ENCODE measurements around the gene CTTNBP2NL. TPM values are rescaled to one million over a fixed set of nuclear protein-coding genes. Genes with fewer than 3 reads are reported as not detected.

CTTNBP2NL gene
- total and polyA plus RNA-seq, 2 experiments from 2014 or later, result 18.5 to 31.0 TPM

DNA sequence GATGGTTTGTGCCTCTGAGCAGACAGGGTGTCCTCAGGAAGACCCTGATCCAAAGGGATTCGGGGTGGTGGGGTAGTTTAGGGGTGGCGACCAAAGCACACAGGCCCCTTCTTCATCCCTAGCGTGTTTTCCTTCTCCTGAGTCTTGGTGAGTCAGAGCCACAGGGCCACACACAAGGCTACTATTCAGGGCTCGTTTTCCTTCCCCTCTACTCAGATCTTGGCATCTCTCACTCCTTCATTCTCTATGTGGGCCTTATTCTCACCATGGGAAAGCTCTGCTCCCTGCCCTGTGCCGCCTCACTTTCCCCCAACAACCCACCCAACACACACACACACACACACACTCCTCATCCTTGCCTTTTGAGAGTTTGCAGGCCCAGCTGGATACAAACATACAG lies 69.1 kb downstream of the CTTNBP2NL start:
- Mint-ChIP-seq H3K4me1 (peaks cover 40% of the 10 kb centered on the region), H3K9me3 (no peaks in the 10 kb centered on the region; the same call in 2 of the 3 replicates), H3K4me3 (no peak overlapping the region), H3K27me3 (ENCODE audit: insufficient read depth, low read depth, poor library complexity) (peaks cover 15% of the 10 kb centered on the region), H3K36me3 (ENCODE audit: low read depth) (no peaks in the 10 kb centered on the region), H3K27ac (no peak overlapping the region)
- H4K20me1 ChIP-seq (replicated peaks; ENCODE audit: insufficient read depth), result no peaks in the 10 kb centered on the region; the same call in 1 of the 2 replicates
- H3K79me2 ChIP-seq (replicated peaks; ENCODE audit: insufficient read depth), result no peaks in the 10 kb centered on the region
- H3K27me3 ChIP-seq (ENCODE audit: insufficient read depth), result peaks cover 18% of the 10 kb centered on the region
- H3F3A ChIP-seq (replicated peaks; ENCODE audit: low read depth), result no peaks in the 10 kb centered on the region; the same call in 1 of the 2 replicates
- peaks cover 30% of the 10 kb centered on the region for H3K4me1 ChIP-seq (ENCODE audit: insufficient read depth)
- DNase-seq (ENCODE audit: low spot score) (no peak), ATAC-seq (no peak)
- H3K4me2 ChIP-seq, result no peak overlapping the region
- no peak overlapping the region; the same call in 1 of the 2 replicates for H2AFZ ChIP-seq
- H3K36me3 ChIP-seq (ENCODE audit: insufficient read depth), result no peaks in the 10 kb centered on the region
- TF ChIP-seq STAT1 (IDR thresholded peaks at IDR 0.05; ENCODE audit: unreplicated experiment), result no peak
- TF ChIP-seq EZH2 (IDR thresholded peaks at IDR 0.05; ENCODE audit: low read depth, unreplicated experiment), result no peak
- TF ChIP-seq, protein P1, sequence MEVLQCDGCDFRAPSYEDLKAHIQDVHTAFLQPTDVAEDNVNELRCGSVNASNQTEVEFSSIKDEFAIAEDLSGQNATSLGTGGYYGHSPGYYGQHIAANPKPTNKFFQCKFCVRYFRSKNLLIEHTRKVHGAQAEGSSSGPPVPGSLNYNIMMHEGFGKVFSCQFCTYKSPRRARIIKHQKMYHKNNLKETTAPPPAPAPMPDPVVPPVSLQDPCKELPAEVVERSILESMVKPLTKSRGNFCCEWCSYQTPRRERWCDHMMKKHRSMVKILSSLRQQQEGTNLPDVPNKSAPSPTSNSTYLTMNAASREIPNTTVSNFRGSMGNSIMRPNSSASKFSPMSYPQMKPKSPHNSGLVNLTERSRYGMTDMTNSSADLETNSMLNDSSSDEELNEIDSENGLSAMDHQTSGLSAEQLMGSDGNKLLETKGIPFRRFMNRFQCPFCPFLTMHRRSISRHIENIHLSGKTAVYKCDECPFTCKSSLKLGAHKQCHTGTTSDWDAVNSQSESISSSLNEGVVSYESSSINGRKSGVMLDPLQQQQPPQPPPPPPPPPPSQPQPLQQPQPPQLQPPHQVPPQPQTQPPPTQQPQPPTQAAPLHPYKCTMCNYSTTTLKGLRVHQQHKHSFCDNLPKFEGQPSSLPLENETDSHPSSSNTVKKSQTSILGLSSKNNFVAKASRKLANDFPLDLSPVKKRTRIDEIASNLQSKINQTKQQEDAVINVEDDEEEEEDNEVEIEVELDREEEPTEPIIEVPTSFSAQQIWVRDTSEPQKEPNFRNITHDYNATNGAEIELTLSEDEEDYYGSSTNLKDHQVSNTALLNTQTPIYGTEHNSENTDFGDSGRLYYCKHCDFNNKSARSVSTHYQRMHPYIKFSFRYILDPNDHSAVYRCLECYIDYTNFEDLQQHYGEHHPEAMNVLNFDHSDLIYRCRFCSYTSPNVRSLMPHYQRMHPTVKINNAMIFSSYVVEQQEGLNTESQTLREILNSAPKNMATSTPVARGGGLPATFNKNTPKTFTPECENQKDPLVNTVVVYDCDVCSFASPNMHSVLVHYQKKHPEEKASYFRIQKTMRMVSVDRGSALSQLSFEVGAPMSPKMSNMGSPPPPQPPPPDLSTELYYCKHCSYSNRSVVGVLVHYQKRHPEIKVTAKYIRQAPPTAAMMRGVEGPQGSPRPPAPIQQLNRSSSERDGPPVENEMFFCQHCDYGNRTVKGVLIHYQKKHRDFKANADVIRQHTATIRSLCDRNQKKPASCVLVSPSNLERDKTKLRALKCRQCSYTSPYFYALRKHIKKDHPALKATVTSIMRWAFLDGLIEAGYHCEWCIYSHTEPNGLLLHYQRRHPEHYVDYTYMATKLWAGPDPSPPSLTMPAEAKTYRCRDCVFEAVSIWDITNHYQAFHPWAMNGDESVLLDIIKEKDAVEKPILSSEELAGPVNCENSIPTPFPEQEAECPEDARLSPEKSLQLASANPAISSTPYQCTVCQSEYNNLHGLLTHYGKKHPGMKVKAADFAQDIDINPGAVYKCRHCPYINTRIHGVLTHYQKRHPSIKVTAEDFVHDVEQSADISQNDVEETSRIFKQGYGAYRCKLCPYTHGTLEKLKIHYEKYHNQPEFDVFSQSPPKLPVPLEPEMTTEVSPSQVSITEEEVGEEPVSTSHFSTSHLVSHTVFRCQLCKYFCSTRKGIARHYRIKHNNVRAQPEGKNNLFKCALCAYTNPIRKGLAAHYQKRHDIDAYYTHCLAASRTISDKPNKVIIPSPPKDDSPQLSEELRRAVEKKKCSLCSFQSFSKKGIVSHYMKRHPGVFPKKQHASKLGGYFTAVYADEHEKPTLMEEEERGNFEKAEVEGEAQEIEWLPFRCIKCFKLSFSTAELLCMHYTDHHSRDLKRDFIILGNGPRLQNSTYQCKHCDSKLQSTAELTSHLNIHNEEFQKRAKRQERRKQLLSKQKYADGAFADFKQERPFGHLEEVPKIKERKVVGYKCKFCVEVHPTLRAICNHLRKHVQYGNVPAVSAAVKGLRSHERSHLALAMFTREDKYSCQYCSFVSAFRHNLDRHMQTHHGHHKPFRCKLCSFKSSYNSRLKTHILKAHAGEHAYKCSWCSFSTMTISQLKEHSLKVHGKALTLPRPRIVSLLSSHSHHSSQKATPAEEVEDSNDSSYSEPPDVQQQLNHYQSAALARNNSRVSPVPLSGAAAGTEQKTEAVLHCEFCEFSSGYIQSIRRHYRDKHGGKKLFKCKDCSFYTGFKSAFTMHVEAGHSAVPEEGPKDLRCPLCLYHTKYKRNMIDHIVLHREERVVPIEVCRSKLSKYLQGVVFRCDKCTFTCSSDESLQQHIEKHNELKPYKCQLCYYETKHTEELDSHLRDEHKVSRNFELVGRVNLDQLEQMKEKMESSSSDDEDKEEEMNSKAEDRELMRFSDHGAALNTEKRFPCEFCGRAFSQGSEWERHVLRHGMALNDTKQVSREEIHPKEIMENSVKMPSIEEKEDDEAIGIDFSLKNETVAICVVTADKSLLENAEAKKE (CRISPR knock-in tag; IDR thresholded peaks at IDR 0.05), result no peak
- no peak for TF ChIP-seq POLR2AphosphoS5 (IDR thresholded peaks at IDR 0.05; ENCODE audit: low read depth)
- TF ChIP-seq, protein P2, sequence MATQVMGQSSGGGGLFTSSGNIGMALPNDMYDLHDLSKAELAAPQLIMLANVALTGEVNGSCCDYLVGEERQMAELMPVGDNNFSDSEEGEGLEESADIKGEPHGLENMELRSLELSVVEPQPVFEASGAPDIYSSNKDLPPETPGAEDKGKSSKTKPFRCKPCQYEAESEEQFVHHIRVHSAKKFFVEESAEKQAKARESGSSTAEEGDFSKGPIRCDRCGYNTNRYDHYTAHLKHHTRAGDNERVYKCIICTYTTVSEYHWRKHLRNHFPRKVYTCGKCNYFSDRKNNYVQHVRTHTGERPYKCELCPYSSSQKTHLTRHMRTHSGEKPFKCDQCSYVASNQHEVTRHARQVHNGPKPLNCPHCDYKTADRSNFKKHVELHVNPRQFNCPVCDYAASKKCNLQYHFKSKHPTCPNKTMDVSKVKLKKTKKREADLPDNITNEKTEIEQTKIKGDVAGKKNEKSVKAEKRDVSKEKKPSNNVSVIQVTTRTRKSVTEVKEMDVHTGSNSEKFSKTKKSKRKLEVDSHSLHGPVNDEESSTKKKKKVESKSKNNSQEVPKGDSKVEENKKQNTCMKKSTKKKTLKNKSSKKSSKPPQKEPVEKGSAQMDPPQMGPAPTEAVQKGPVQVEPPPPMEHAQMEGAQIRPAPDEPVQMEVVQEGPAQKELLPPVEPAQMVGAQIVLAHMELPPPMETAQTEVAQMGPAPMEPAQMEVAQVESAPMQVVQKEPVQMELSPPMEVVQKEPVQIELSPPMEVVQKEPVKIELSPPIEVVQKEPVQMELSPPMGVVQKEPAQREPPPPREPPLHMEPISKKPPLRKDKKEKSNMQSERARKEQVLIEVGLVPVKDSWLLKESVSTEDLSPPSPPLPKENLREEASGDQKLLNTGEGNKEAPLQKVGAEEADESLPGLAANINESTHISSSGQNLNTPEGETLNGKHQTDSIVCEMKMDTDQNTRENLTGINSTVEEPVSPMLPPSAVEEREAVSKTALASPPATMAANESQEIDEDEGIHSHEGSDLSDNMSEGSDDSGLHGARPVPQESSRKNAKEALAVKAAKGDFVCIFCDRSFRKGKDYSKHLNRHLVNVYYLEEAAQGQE (IDR thresholded peaks at IDR 0.05; ENCODE audit: unreplicated experiment), result no peak
- no peak for TF ChIP-seq ZNF331 (CRISPR knock-in tag; IDR thresholded peaks at IDR 0.05; ENCODE audit: low read depth)
- no peak for TF ChIP-seq EZH2phosphoT487 (IDR thresholded peaks at IDR 0.05; ENCODE audit: unreplicated experiment)
- TF ChIP-seq ZNF114 (CRISPR knock-in tag; IDR thresholded peaks at IDR 0.05), result no peak
- TF ChIP-seq NANOG (IDR thresholded peaks at IDR 0.05; ENCODE audit: borderline replicate concordance), result no peak
- TF ChIP-seq, protein P3, sequence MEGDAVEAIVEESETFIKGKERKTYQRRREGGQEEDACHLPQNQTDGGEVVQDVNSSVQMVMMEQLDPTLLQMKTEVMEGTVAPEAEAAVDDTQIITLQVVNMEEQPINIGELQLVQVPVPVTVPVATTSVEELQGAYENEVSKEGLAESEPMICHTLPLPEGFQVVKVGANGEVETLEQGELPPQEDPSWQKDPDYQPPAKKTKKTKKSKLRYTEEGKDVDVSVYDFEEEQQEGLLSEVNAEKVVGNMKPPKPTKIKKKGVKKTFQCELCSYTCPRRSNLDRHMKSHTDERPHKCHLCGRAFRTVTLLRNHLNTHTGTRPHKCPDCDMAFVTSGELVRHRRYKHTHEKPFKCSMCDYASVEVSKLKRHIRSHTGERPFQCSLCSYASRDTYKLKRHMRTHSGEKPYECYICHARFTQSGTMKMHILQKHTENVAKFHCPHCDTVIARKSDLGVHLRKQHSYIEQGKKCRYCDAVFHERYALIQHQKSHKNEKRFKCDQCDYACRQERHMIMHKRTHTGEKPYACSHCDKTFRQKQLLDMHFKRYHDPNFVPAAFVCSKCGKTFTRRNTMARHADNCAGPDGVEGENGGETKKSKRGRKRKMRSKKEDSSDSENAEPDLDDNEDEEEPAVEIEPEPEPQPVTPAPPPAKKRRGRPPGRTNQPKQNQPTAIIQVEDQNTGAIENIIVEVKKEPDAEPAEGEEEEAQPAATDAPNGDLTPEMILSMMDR (conservative IDR thresholded peaks at IDR 0.05; ENCODE audit: low read depth in 2 of 2), result no peak
- no peak for TF ChIP-seq JUNB (IDR thresholded peaks at IDR 0.05; ENCODE audit: unreplicated experiment)
- no peak for TF ChIP-seq CREB1 (CRISPR knock-in tag; IDR thresholded peaks at IDR 0.05; ENCODE audit: low read depth)
- H3K9me2 ChIP-seq (ENCODE audit: insufficient read depth), result no peaks in the 10 kb centered on the region
- H3K27ac ChIP-seq (ENCODE audit: low read depth), result no peak overlapping the region
- no peak overlapping the region for H3K4me3 ChIP-seq
